Measurements from ENCODE around the gene ELFN2. TPM values are rescaled to one million over a fixed set of nuclear protein-coding genes. Genes with fewer than 3 reads are reported as not detected.

Gene ELFN2
- total and polyA plus RNA-seq, 8 donors = 0.70 to 4.9 (median 1.5) TPM

DNA sequence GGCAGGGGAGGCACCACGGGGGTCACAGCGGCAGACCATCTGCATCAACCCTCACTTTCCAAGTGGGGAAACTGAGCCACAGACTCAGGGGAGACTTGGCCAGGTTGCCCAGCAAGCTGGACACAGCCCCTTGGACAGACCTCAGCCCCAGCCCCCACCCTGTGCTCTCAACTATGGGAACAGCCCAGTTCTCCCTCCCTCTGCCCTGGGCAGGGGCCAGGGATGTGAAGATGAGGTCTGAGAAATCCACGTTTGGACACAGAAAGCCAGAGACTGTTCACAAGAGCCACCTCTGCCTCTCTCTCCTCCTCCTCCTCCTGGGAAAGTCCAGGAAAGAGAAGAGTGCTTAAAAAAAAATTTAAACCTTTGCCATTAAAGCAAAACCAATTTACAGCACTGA, 50.1 kb downstream of the ELFN2 start:
- Histone ChIP-seq H3K9me3 (no peaks in the 10 kb centered on the region), H3K36me3 (no peaks in the 10 kb centered on the region), H3K4me3 (no peak overlapping the region), H3K4me1 (no peaks in the 10 kb centered on the region), H3K27me3 (peaks cover 0 to 74% of the 10 kb centered on the region in 2 donors), H3K27ac (no peak overlapping the region)
- no peak for DNase-seq
- intact Hi-C loops (cut with DNase I) = no loop called here
- TF ChIP-seq, protein P1, sequence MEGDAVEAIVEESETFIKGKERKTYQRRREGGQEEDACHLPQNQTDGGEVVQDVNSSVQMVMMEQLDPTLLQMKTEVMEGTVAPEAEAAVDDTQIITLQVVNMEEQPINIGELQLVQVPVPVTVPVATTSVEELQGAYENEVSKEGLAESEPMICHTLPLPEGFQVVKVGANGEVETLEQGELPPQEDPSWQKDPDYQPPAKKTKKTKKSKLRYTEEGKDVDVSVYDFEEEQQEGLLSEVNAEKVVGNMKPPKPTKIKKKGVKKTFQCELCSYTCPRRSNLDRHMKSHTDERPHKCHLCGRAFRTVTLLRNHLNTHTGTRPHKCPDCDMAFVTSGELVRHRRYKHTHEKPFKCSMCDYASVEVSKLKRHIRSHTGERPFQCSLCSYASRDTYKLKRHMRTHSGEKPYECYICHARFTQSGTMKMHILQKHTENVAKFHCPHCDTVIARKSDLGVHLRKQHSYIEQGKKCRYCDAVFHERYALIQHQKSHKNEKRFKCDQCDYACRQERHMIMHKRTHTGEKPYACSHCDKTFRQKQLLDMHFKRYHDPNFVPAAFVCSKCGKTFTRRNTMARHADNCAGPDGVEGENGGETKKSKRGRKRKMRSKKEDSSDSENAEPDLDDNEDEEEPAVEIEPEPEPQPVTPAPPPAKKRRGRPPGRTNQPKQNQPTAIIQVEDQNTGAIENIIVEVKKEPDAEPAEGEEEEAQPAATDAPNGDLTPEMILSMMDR (IDR thresholded peaks at IDR 0.05) = no peak
- ATAC-seq = no peak

DNA sequence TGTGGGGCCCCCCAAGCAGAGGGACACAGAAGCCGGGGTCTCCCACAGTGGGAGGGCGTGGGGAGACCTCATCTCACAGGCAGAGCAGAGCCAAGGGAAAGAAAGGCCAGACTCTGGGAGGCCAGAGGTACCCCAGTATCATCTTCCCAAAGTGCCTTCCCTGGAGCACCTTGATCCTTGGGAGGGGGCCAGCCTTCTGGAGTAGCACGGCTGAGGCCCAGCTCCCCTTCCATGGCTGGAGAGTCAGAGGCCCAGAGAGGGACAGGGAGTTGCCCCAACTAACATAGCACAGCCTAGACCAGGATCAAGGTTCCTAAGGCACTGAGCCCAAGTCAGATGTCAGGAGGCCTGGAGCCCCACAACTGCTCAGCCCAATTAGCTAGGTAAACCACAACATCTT, 50.6 kb downstream of the ELFN2 start:
- no peak for ATAC-seq
- H3K27me3 ChIP-seq = peaks cover 0 to 74% of the 10 kb centered on the region in 2 donors

DNA sequence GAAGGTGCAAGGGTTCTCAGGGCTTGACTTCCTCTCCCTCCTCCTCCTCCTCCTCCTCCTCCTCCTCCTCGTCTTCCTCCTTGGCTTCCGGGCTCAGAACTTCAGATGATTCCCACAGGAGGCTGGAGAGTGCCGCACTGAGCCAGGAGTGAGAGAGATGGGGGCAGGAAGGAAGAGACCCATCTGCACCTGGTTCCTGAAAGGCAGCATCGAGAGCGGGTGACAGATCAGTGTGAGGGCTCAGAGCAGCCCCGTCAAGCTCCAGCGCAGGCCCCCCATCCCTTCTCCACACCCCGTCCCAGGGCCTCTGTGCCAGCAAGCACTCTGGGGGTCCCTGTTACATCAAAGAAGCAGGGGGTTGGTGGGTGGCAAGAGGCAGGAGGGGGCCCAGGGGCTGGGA, 51.5 kb downstream of the ELFN2 start:
- intact Hi-C loops (cut with DNase I) = no loop called here
- Histone ChIP-seq H3K27me3 (peaks cover 0 to 73% of the 10 kb centered on the region in 2 donors), H3K9me3 (no peaks in the 10 kb centered on the region), H3K4me1 (peaks cover 0 to 1% of the 10 kb centered on the region in 2 donors), H3K27ac (no peak overlapping the region), H3K4me3 (no peak overlapping the region), H3K36me3 (no peaks in the 10 kb centered on the region)
- ATAC-seq = no peak
- TF ChIP-seq, protein P1 (IDR thresholded peaks at IDR 0.05) = no peak
- no peak for DNase-seq

More for the DNA sequence above, 50.6 kb downstream of the ELFN2 start:
- TF ChIP-seq, protein P1 (IDR thresholded peaks at IDR 0.05) = no peak
- Histone ChIP-seq H3K4me3 (no peak overlapping the region), H3K9me3 (no peaks in the 10 kb centered on the region), H3K4me1 (no peaks in the 10 kb centered on the region), H3K36me3 (no peaks in the 10 kb centered on the region), H3K27ac (no peak overlapping the region)
- intact Hi-C loops (cut with DNase I) = no loop called here
- no peak for DNase-seq

DNA sequence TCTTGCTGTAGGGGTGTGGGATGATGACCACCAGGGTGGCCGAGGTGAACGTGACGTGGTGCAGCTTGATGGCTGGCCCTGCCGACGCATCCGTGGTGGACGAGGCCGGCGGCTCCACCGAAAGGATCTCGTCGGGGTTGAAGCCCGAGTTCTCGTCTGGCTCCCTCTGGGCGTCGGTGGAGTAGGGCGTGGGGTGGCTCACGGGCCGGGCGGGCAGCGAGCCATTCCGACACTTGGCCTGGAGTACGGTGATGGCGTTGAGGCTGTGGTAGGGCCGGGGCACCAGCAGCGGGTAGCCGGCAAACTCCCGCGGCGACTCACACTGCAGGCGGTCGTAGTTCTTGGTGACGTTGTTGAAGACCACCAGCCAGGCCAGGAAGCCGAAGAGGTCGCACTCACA, 52.7 kb downstream of the ELFN2 start:
- intact Hi-C loops (cut with DNase I) = no loop called here
- TF ChIP-seq, protein P1 (IDR thresholded peaks at IDR 0.05) = no peak
- H3K4me1 ChIP-seq = peaks cover 0 to 11% of the 10 kb centered on the region in 2 donors
- DNase-seq = no peak
- H3K27me3 ChIP-seq = peaks cover 0 to 60% of the 10 kb centered on the region in 2 donors
- no peak overlapping the region for H3K27ac ChIP-seq
- H3K36me3 ChIP-seq = no peaks in the 10 kb centered on the region
- H3K4me3 ChIP-seq = no peak overlapping the region
- no peaks in the 10 kb centered on the region for H3K9me3 ChIP-seq
- no peak for ATAC-seq

DNA sequence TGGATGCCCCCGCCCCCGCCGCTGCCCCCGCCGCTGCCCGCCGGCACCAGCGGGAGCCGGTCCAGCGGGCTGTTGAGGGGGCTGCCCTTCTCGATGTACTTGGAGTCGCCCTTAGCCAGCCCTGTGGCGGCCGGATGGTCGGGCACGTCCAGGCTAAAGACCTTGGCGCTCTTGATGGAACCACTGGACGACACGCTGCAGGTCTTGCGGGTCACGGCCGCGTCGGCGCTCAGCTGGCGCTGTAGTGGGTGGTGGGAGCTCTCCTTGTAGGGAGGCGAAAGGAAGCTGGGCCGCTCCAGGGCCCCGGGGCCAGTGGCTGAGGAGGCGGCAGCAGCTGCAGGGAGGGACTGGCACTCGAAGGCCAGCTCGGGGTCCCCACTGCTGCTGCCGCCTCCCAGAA, 53.8 kb downstream of the ELFN2 start:
- H3K36me3 ChIP-seq = no peaks in the 10 kb centered on the region
- DNase-seq = no peak
- intact Hi-C loops (cut with DNase I) = no loop called here

More for the DNA sequence above, 53.8 kb downstream of the ELFN2 start:
- no peaks in the 10 kb centered on the region for H3K9me3 ChIP-seq
- H3K4me3 ChIP-seq = no peak overlapping the region
- peaks cover 0 to 11% of the 10 kb centered on the region in 2 donors for H3K4me1 ChIP-seq
- peaks cover 0 to 49% of the 10 kb centered on the region in 2 donors for H3K27me3 ChIP-seq
- TF ChIP-seq, protein P1 (IDR thresholded peaks at IDR 0.05) = no peak
- no peak for ATAC-seq
- H3K27ac ChIP-seq = no peak overlapping the region

Measured in left lung (tissue), 10 donors.